ENCODE data around the gene MEP1B.
"Not testable (repeated sequence)": the region's sequence is repeated elsewhere in the genome, so short reads cannot be mapped to it uniquely, and the experiment has no call there.

Gene MEP1B

DNA sequence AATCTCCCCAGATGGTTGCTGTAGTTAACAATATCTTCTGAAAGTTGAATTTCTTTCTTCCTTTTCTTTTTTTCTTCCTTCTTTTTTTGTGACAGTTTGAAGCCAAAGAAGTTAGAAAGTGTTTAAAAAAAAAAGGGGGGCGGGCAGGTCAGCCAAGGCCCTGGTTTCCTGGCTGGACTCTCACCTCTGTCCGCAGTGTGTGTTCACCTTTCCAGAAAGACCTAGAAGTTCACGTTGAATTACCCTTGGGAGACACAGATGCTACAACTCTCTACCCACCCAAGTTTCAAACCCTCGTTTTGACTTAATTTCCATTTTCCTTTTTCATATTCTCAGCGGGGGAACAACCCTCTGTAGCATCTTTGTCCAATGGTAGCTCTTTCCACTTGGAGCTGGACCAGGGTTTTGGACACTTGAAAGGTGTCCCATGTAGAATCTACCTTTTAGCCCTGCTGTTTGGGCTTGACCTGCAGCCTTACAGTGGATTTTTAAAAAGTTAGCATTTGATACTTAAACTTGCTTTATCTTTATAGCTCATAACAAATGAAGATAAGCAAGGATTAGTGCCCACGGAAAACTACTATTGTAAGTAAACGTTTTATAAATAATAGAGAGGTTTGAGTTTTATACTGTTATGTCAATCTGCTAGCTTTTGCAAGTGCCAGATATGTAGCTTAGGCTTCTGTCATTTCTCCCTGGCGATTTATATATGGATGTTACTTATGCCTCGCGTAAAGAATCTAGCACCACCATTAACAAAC lies 20.0 kb downstream of the MEP1B start:
- no peak for DNase-seq

DNA sequence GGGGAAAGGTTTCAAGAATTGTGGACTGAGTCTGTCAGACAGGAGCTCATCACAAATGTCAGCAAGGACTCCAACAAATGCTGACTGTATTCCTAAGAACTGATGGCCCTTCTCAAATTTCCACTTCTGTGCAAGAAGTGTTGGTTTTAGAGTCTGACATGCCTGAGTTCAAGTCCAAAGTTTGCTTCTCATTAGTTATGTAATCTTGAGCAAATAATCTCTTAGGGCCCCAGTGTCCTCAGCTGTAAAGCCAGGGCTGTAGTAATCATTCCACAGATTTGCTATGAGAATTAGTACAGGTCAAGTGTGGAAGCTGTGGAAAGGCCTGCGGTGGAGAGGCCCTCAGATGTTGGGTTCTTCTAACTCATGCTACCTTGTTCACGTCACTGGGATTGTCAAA lies 23.9 kb downstream of the MEP1B start:
- DNase-seq = no peak

DNA sequence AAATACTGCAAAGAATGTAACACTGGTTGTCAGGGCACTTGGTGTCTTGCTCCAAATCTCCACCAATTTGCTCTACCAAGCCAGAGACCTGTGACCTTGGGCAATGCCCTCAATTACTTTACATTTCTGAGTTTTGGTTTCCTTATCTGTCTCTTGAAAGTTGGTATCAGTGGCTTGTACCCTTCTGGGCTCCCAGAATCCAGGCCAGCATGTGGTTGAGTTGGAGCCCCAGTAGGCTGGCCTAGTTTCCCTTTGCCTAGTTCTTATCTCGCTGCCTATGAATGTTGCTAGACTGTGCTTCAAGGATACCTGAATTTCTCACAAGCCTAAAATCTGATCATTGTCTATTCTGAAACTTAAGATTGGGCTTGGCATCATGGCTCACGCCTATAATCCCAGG lies 26.6 kb downstream of the MEP1B start:
- no peak for DNase-seq

DNA sequence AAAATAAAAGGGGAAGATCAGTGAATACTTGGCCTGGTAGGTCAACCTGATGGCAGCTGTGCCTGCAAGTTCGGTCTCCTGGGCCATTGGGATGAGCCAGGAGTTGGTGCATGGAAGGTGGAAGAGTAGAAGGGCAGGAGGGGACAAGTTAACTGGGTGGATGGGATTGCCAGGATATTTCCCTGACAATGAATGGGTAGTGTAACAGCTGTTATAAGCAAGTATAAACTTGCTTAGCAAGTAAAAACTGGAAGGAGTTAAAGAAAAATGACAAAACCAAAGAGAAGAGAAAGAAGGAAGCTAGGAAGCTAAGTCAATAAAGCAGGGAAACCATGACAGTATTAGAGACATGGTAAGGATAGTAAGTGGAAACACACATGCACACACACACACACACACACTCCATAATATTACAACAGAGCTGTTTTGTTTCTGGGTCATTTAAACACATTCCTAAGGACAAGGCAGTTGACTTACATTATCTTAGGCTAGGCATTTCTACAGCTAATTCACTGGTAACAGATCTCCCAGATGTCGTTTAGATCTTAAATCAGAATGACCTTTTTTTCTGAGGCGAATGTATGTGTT lies 29.7 kb downstream of the MEP1B start:
- DNase-seq = no peak

DNA sequence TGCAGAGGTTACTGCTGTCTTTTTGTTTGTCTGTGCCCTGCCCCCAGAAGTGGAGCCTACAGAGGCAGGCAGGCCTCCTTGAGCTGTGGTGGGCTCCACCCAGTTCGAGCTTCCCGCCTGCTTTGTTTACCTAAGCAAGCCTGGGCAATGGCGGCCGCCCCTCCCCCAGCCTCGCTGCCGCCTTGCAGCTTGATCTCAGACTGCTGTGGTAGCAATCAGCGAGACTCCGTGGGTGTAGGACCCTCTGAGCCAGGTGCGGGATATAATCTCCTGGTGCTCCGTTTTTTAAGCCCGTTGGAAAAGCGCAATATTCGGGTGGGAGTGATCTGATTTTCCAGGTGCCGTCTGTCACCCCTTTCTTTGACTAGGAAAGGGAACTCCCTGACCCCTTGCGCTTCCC lies 43.5 kb downstream of the MEP1B start:
- not testable (repeated sequence) for DNase-seq

DNA sequence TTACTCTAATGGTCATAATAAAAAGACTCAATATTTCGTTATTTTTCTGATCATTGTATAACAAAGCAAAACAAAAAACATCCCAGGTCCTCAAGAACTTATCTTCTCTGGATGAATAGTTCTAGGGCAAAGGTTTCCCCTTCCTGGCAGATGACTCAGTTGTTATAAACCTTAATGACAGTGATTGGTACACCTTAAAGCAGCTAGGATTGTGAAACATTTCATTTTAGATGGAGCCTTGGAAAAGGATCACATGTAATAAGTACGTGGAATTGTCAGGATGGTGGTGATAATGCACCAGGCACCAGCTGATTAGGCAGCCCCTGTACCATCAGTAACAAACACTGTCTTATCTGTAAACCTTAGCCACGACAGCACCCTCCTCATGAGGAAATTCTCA lies 47.2 kb downstream of the MEP1B start:
- no peak for DNase-seq

DNA sequence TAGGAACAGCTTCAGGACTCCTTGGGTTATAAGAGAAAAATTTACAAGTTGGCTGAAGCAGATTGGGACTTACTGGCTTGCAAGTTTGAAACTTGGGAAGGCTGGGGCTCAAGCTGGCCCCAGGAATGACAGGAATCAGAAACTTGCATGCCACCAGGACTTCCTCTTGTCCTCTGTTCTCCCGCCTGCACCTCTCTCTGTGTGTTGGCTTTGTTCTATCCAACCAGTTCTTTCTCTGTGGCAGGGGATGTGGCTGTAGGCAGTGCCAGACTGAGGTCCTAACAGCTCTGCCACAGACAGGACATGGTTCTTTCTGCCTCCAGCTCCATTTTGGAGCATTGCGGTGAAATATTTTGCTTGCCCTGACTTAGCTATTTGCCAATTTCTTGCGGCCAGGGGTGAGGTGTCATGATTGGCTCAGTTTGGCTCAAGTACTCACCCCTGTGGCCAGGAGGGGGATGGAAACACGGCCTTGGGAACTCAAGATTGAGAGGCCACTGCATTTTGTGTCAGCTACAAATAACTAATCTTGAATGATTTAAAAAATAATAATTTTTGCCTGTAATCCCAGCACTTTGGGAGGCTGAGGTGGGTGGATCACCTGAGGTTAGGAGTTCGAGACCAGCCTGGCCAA lies 48.9 kb downstream of the MEP1B start:
- DNase-seq = no peak

DNA sequence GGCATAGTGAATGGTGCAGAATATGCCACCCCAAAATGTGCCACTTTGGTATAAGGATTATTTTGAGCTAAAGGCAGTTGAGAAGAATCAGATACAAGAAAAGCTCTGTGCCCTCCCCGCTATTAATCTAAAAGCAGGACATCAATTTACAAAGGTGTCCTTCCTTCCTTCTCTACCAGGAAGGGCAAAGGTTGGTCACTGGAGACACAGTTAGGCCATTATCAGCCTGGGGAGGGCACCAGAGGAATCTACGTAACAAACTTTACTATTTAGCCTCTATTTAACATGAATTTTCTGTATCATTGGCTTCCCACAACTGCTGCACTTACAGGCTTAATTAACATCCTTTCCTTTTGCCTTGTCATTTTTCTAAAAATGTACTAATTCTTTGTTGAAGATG lies 52.6 kb downstream of the MEP1B start:
- no peak for DNase-seq

DNA sequence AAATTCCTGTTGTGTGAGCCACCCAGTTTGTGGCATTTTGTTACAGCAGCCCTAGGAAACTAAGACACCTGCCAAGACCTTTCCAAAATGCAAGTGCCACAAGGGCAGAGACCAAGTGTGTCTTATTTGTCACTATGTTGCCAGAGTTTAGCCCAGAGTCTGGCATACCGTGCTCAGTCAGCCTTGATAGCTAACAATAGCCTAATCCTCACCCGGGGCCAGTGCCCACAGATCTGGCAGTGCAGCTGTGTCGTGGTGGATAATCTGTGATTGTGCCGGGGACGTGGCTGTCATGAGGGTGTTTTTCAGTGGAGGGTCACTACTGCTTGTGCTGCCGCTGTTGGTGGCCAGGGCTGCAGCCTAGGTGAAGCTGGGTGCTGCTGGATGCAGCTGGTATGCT lies 53.5 kb downstream of the MEP1B start:
- no peak for DNase-seq

DNA sequence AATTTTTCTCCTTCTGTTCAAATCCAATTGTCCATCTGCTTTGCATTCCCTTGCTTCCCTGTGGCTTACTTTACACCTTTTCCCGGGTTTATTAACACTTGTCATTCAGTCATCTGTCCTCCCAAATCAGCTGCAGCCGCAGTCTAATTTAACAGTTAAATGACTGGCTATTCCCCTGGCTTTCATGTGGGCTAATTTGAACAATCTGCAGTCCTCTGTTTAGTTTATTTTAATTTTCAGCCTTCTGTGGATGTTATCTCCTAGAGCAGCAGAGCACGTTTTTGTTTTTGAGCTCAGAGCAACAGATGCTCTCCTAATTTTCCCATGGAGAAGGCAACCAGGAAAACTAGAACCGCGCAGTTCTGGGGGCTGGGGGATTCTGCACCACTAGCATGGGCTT lies 55.0 kb downstream of the MEP1B start:
- no peak for DNase-seq

DNA sequence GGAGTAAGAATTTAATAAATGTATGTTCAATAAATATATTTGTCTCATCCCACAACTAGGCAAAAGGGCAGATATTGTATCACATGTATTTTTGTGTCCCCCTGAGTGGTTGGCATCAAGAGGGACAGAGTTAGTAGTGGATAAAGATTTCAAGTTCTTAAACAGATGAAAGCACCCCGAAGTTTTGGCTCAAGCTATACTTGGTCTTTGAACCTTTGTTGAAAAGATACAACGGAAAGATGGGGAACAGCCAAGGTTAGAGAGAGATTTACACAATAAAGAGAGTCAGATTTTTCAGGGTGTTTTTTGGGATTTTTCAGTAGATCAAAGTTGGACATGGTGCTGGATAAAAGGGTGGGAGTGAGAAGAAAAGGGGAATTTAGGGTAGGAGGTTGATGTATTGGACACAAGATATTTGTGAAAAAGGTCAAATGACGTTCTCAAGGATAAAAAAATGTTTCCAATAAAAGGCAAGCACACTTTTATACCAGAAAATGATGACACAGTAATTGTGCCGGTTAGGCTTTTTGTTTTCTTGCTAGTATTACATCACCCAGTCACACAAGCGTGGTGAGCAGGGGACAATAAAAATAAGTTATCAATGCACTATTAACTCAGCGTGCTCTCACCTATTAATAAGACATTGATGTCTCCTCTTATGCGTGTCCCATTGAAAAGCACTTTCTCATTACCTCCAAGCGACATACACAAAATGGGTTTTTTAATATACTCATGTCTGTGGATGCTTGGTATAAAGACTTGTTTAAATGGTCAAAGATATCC lies 59.5 kb downstream of the MEP1B start:
- DNase-seq = no peak

DNA sequence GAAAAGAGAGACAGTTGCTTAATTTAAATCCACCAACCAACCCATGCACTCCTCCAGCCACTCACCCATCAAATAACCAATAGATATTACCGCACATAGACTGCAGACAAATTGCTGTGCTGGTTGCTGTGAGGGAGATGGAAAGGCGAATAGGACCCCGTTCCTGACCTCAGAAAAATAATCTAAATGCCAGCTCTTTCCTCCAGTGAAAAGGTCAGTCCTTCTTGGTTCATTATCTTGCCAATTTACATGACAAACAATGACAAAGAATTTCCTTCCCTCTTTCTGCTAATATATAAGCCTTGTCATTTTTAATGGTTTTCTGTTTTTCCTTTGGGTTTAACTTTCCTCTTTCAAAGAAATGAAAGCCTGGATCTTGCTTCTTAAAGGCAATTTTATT lies 61.6 kb downstream of the MEP1B start:
- no peak for DNase-seq

DNA sequence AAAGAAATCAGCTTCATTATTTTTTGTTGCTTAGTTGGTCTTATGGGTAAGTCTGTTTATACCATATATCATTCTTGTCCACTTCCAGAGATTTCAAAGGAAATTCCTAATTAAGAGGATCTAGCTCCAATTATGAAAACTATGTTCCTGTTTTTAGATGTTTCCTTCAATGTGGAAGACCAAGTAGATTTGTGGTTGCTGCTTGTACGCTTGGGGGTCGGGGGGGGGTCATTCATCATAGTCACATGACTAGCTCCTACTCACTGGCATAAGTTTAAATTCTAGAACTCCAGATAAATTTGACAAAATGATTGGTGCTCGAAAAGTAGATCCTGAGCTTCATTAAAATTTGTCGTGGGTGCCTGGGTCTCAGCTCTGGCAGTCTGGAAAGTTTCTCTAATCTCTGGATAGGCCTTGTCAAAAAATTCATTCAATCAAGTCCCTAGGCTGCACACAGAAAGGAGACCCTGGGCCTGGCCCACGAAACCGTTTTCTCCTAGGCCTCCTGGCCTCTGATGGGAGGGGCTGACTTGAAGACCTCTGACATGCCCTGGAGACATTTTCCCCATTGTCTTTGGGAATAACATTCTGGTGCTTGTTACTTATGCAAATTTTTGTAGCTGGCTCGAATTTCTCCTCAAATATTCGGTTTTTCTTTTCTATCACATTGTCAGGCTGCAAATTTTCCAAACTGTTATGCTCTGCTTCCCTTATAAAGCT lies 62.5 kb downstream of the MEP1B start:
- no peak for DNase-seq

DNA sequence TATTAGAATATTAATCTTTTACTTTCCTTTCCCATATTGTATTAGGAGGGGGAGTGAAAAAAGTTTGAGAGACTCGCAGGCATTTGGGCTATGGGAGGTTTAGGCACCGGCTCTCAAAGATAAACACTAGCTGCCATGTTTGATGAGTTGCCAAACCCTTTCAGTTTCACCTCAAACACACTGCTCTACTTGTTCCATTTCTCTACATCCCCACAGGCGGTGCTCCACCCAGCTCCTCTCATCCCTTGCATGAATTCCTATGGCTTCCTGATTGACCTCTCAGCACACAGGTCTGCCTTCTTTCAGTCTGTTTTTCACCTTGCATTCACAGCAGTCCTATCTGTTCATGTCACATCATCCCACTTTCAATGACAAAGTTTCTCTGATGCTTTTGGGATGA lies 65.7 kb downstream of the MEP1B start:
- DNase-seq = no peak

DNA sequence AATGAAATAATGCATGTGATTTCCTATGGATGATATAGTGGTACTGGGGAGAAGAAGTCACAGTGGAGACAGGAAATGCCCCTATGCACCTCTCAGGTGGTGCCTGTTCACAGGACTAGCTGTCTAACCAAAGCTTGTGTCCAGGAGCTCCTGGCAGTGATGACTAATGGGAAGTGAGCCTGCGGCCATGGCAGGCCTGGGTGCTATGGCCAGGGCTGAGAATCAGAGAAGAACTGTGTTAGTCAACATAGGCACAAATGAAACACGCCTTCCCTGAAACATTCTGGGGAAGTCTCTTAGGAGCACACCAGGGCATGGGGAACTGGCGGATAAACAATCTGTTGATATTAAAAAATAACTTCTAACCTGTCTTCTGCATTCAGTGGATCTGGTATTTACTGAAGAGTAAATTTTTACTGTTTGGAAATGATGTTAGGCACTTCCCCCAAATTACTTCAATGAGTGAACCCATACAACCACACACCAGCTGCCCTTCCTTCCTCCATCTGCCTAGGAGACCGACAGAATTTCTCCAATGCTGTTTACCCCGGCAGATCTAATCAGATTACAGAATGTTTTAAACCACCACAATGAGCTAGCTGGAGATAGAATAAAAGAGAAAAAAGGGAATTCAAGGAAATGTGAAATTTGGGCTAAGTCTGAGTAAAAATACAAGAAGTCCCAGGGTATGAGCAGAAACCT lies 67.4 kb downstream of the MEP1B start:
- no peak for DNase-seq

DNA sequence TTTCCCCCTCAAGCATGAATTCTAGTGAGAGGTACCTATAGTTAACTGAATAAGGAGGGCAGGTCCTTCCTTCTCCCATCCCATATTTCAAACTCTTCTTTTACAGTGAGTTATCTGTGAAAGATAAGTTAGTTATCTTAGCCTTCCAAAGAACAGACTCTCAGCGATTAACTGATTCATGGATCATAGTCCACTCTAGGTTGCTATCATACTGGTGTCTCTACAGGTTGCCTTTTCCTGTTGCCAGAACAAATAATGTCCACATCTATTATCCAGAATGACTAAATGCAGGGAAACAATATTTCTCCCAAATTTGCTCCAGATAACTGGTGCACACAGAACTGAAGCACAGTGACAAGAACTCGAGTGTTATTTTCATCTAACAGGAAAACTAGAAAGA lies 68.3 kb downstream of the MEP1B start:
- no peak for DNase-seq

DNA sequence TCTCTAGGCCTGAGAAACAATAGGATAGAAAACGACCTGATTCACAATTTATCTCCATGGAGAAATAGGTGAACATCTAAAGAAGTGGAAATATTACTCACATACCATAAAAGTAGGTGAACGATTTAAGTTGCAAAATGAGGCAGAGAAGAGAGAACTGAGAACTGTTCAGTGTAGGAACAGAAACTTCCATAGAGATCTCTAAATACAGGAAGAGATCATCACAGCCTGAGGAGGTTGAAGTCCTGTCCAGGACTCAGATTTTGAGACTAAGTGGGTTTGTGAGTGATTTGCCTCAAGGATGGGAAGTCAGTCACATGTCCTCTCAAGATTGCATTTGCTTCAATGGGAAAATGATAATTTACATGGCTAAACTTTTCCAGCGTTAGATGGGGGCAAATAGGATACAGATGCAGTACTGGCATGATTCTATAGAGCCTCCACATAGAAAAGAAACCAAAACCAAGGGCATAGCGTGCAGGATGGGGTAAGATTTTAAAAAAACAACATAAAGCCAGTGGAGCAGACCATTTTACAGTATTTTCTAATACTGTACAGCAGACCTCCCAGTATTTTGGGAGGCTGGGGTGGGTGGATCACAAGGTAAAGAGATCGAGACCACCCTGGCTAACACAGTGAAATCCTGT lies 68.8 kb downstream of the MEP1B start:
- DNase-seq = no peak

DNA sequence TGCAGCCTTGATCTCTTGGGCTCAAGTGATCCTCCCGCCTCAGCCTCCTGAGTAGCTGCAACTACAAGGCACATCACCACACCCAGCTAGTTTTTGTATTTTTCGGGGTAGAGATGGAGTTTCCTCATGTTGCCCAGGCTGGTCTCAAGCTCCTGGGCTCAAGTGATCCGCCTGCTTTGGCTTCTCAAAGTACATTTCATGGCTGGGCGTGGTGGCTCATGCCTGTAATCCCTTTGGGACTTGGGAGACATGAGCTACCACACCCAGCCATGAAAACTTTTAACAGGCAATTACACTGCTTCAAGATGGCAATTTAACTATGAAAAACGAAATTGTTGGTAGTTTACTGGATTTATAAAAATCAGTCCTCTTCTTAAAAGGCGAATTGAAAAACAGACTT lies 69.7 kb downstream of the MEP1B start:
- no peak for DNase-seq

DNA sequence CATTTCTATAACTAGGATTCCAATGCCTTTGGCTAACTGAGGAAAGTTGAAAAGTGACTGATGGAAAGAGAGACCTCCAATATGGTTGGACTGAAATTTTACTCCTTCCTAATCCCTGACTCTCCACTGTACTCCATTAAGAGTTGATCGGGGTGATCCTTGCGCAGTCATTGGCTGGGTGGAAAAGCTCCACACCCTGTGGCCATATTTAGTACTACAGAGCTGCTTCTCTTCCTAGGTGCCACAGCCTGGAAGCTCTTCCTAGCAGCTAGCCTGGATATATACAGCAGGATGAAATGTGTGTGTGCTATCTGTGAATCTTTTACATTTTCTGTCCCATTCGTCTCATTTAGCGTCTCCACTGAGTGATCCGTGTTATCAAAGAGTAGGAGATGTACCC lies 71.2 kb downstream of the MEP1B start:
- DNase-seq = no peak

DNA sequence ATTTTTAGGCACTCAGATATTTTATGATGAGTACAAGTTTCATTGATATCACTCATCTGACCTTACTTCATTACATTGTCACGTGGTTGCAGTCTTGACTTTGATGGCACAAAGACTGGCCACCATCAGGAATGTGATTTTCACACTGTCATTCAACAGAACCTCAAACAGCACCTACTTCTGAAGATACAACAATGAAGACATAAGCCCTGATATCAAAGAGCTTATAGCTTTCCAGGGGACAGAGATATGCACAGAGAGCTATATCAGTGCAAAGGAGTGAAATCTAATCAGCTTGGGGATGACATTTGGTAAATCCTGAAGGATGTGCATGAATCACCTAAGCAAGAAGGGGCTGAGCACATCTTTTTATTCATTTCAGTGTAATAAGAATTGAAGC lies 72.3 kb downstream of the MEP1B start:
- no peak for DNase-seq

DNA sequence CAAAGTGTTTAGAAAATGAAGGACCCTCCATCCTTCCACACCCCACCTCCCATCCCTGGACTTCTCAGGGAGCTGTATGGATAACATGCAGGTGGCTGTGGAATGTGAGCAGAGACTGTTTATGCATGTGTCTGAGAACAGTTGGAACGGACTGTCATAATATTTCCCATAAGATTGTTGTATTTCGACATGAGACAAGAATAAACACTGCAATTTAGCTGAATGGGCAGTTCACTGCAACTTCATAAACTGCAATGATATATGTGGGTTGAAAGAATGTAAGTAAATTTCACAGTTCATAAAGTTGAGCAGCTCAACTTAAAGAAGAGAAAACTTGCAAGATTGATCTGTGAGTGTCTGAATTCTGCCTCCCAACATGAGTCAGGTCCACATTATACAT lies 74.6 kb downstream of the MEP1B start:
- DNase-seq = no peak

DNA sequence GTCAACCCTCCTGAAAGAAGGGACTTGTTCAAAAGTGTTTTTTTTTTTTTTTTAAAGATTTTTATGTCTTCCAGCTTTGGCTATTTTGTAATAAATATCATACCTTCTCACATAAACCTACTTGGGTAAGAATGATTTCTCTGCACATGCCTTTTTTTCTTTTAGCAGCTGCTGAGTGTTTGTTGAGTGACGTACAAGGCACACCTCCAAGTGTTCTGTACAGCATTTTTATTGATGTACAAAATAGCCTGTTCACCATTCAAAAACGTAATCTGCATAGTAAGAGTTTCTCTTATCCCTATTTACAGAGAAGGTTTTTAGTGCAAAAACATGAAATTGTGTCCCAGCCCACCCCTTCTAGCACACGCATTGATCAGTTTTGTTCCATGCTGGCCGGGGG lies 77.6 kb downstream of the MEP1B start:
- no peak for DNase-seq

Measured in SIG-M5 (cell line).